Liver (tissue), 9 donors: ENCODE results near the gene TRIO. TPM values are rescaled to one million over a fixed set of nuclear protein-coding genes. Genes with fewer than 3 reads are reported as not detected.

Source experiments
- DNase-seq: peaks from one replicate; pipeline ENCODE4 v3.0.0-alpha.2; 2017; ENCODE audit warnings: low spot score
- H3K27ac ChIP-seq, 2 donors: one replicate each; pipeline ENCODE4 v1.7.0; 2013; ENCODE audit warnings: inconsistent platforms in 2 of 2, low read length in 2 of 2, control low read depth in 1 of 2, low read depth in 1 of 2, mild to moderate bottlenecking in 1 of 2
- H3K27me3 ChIP-seq, 4 donors: one replicate each; pipeline versions ENCODE4 v1.6.1 to v1.7.0; 2013; ENCODE audit warnings: low read length in 3 of 4, inconsistent platforms in 1 of 4, mild to moderate bottlenecking in 1 of 4, moderate library complexity in 1 of 4; ENCODE audit not compliant: control insufficient read depth in 4 of 4, insufficient read depth in 4 of 4
- H3K36me3 ChIP-seq, 4 donors: one replicate each; pipeline versions ENCODE4 v1.6.1 to v1.7.0; 2013; ENCODE audit warnings: low read length in 3 of 4, mild to moderate bottlenecking in 3 of 4, low read depth in 1 of 4, moderate library complexity in 1 of 4; ENCODE audit not compliant: control insufficient read depth in 4 of 4, insufficient read depth in 3 of 4
- H3K4me1 ChIP-seq, 4 donors: one replicate each; pipeline versions ENCODE4 v1.6.1 to v1.7.0; 2013; ENCODE audit warnings: low read length in 3 of 4, mild to moderate bottlenecking in 3 of 4, moderate library complexity in 1 of 4; ENCODE audit not compliant: control insufficient read depth in 4 of 4, insufficient read depth in 4 of 4
- H3K4me3 ChIP-seq, 3 donors: one replicate each; pipeline versions ENCODE4 v1.6.1 to v1.7.0; 2013; ENCODE audit warnings: low read length in 3 of 3, control low read depth in 1 of 3, low read depth in 1 of 3, mild to moderate bottlenecking in 1 of 3
- H3K9ac ChIP-seq, 2 donors: one replicate each; pipeline ENCODE4 v1.7.0; 2013; ENCODE audit warnings: low read length in 2 of 2, mild to moderate bottlenecking in 2 of 2, moderate library complexity in 2 of 2, control low read depth in 1 of 2, low read depth in 1 of 2
- H3K9me3 ChIP-seq, 4 donors: one replicate each; pipeline versions ENCODE4 v1.6.1 to v1.7.0; 2013; ENCODE audit warnings: low read length in 3 of 4; ENCODE audit not compliant: control insufficient read depth in 4 of 4
- CTCF ChIP-seq: fragments of 150-350 bp; IDR thresholded peaks from 2 replicates; pipeline ENCODE4 v1.5.1; 2017; ENCODE audit warnings: improper control_type of control experiment, low read depth, low read length; ENCODE audit not compliant: missing input control
- EGR1 ChIP-seq, 2 donors: IDR thresholded peaks; 2 replicates each; pipeline ENCODE4 v1.6.1; 2016 to 2018; ENCODE audit warnings: antibody characterized with exemption in 2 of 2, low read depth in 2 of 2
- FOXA1 ChIP-seq: IDR thresholded peaks from 2 replicates; pipeline ENCODE4 v1.6.1; 2016; ENCODE audit warnings: antibody characterized with exemption
- FOXA2 ChIP-seq: IDR thresholded peaks from 2 replicates; pipeline ENCODE4 v1.6.1; 2016; ENCODE audit warnings: antibody characterized with exemption
- GABPA ChIP-seq, 2 donors: IDR thresholded peaks in 1 of 2; conservative IDR thresholded peaks in 1 of 2; 2 replicates each; pipeline ENCODE4 v1.6.1; 2016; ENCODE audit warnings: antibody characterized with exemption in 2 of 2, mild to moderate bottlenecking in 1 of 2, moderate library complexity in 1 of 2
- HNF4A ChIP-seq, 2 donors: conservative IDR thresholded peaks; 2 replicates each; pipeline ENCODE4 v1.6.1; 2016; ENCODE audit warnings: antibody characterized with exemption in 2 of 2, mild to moderate bottlenecking in 2 of 2
- HNF4G ChIP-seq: IDR thresholded peaks from 2 replicates; pipeline ENCODE4 v1.6.1; 2016; ENCODE audit warnings: antibody characterized with exemption
- JUND ChIP-seq, 2 donors: IDR thresholded peaks; 2 replicates each; pipeline ENCODE4 v1.6.1; 2016; ENCODE audit warnings: antibody characterized with exemption in 2 of 2
- MAX ChIP-seq: IDR thresholded peaks from 2 replicates; pipeline ENCODE4 v1.6.1; 2016; ENCODE audit warnings: antibody characterized with exemption
- NR2F2 ChIP-seq: IDR thresholded peaks from 2 replicates; pipeline ENCODE4 v1.6.1; 2016; ENCODE audit warnings: antibody characterized with exemption
- RAD21 ChIP-seq, 2 donors: IDR thresholded peaks; 2 replicates each; pipeline ENCODE4 v1.6.1; 2016; ENCODE audit warnings: antibody characterized with exemption in 2 of 2, mild to moderate bottlenecking in 2 of 2
- RXRA ChIP-seq, 2 donors: IDR thresholded peaks; 2 replicates each; pipeline ENCODE4 v1.6.1; 2017 to 2018; ENCODE audit warnings: antibody characterized with exemption in 2 of 2, mild to moderate bottlenecking in 1 of 2
- SP1 ChIP-seq: IDR thresholded peaks from 2 replicates; pipeline ENCODE4 v1.6.1; 2018; ENCODE audit warnings: antibody characterized with exemption, mild to moderate bottlenecking
- TAF1 ChIP-seq: conservative IDR thresholded peaks from 2 replicates; pipeline ENCODE4 v1.6.1; 2016; ENCODE audit warnings: antibody characterized with exemption, mild to moderate bottlenecking
- YY1 ChIP-seq: IDR thresholded peaks from 2 replicates; pipeline ENCODE4 v1.6.1; 2016; ENCODE audit warnings: antibody characterized with exemption, mild to moderate bottlenecking
- ZBTB33 ChIP-seq: IDR thresholded peaks from 2 replicates; pipeline ENCODE4 v1.6.1; 2016; ENCODE audit warnings: antibody characterized with exemption
- WGBS: extraction: QIAGEN DNeasy Blood & Tissue Kit; methylation state at CpG from one replicate; pipeline ENCODE4 v1.1.7; 2013; 5-methylcytosine and 5-hydroxymethylcytosine counted together
- polyA plus RNA-seq, 2 donors: library from polyadenylated mRNA; stranded (reverse) in 1 of 2; unstranded in 1 of 2; fragments of 200-250 nt in 1 of 2; fragments of >200 nt in 1 of 2; fragmentation: Nextera tagmentation in 1 of 2; extraction: Ambion mirVana in 1 of 2; gene quantifications; one replicate each; pipeline versions ENCODE4 v1.2.1 to v1.2.3, GENCODE V29; 2013 to 2015
- total RNA-seq, 2 donors: library from RNA; depleted of rRNA; stranded (reverse); fragments of >200 nt; gene quantifications; one replicate each; pipeline ENCODE4 v1.2.3, GENCODE V29; 2014
- TF ChIP-seq, protein P1 (sequence below): IDR thresholded peaks from 2 replicates; pipeline ENCODE4 v1.6.1; 2016; ENCODE audit warnings: antibody characterized with exemption, mild to moderate bottlenecking
- TF ChIP-seq, protein P2 (sequence below): IDR thresholded peaks from 2 replicates; pipeline ENCODE4 v1.6.1; 2016; ENCODE audit warnings: antibody characterized with exemption
- donor health status: healthy.
- donor health status: healthy.
- donor health status: healthy.
- donor health status: healthy.
- donor health status: healthy.

Gene TRIO
- total and polyA plus RNA-seq, 4 donors = 8.5 to 86.2 (median 16.0) TPM

- no peaks in the 10 kb centered on the region for H3K4me1 ChIP-seq
- no peak overlapping the region for H3K27ac ChIP-seq
- TF ChIP-seq RXRA (IDR thresholded peaks at IDR 0.05) (no peak), EGR1 (IDR thresholded peaks at IDR 0.05; ENCODE audit: low read depth in 2 of 2) (no peak), TAF1 (no peak), FOXA2 (no peak), NR2F2 (no peak), ZBTB33 (no peak), HNF4A (conservative IDR thresholded peaks at IDR 0.05) (no peak), HNF4G (no peak), FOXA1 (no peak), RAD21 (IDR thresholded peaks at IDR 0.05) (no peak), SP1 (no peak), CTCF (no peak), JUND (IDR thresholded peaks at IDR 0.05) (no peak), YY1 (no peak), GABPA (IDR thresholded peaks at IDR 0.05 in 1 of 2, conservative IDR thresholded peaks at IDR 0.05 in 1 of 2) (no peak), MAX (no peak)
- TF ChIP-seq, protein P1, sequence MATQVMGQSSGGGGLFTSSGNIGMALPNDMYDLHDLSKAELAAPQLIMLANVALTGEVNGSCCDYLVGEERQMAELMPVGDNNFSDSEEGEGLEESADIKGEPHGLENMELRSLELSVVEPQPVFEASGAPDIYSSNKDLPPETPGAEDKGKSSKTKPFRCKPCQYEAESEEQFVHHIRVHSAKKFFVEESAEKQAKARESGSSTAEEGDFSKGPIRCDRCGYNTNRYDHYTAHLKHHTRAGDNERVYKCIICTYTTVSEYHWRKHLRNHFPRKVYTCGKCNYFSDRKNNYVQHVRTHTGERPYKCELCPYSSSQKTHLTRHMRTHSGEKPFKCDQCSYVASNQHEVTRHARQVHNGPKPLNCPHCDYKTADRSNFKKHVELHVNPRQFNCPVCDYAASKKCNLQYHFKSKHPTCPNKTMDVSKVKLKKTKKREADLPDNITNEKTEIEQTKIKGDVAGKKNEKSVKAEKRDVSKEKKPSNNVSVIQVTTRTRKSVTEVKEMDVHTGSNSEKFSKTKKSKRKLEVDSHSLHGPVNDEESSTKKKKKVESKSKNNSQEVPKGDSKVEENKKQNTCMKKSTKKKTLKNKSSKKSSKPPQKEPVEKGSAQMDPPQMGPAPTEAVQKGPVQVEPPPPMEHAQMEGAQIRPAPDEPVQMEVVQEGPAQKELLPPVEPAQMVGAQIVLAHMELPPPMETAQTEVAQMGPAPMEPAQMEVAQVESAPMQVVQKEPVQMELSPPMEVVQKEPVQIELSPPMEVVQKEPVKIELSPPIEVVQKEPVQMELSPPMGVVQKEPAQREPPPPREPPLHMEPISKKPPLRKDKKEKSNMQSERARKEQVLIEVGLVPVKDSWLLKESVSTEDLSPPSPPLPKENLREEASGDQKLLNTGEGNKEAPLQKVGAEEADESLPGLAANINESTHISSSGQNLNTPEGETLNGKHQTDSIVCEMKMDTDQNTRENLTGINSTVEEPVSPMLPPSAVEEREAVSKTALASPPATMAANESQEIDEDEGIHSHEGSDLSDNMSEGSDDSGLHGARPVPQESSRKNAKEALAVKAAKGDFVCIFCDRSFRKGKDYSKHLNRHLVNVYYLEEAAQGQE = no peak
- TF ChIP-seq, protein P2, sequence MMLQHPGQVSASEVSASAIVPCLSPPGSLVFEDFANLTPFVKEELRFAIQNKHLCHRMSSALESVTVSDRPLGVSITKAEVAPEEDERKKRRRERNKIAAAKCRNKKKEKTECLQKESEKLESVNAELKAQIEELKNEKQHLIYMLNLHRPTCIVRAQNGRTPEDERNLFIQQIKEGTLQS = no peak
- WGBS = 92% methylated on average over 27 of the region's 27 CpGs
- no peak overlapping the region for H3K4me3 ChIP-seq
- no peak overlapping the region for H3K9ac ChIP-seq
- peaks cover 2 to 43% (median 17%) of the 10 kb centered on the region in 4 donors for H3K36me3 ChIP-seq
- no peak for DNase-seq
- H3K27me3 ChIP-seq = no peaks in the 10 kb centered on the region
- H3K9me3 ChIP-seq = no peaks in the 10 kb centered on the region
These were observed 216.2 kb downstream of the TRIO start for GRCh38 chr5:14359069-14360043.
